Measurements from ENCODE around the gene SIGLEC1.

GRCh38 chr20:3723284-3723683 is 10.9 kb upstream of the SIGLEC1 start:
- TF ChIP-seq CTCF (conservative IDR thresholded peaks at IDR 0.05) (no peak), EZH2 (IDR thresholded peaks at IDR 0.05; ENCODE audit: low read depth) (no peak)

Data from PC-9 (cell line).